Measurements from ENCODE around the gene TNFSF15. TPM values are rescaled to one million over a fixed set of nuclear protein-coding genes. Genes with fewer than 3 reads are reported as not detected.

Gene TNFSF15
- total RNA-seq, 1 experiment from 2014 or later, result not detected

- Histone ChIP-seq H3K9me2 (ENCODE audit: insufficient read depth) (no peaks in the 10 kb centered on the region), H3K27me3 (ENCODE audit: insufficient read depth, low read length) (peaks cover 12% of the 10 kb centered on the region; the same call in 1 of the 2 replicates), H3K4me3 (replicated peaks in 1 of 2; ENCODE audit: low read depth in 1 of 2, low read length in 2 of 2) (no peak overlapping the region), H3K9ac (ENCODE audit: low read length) (no peak overlapping the region), H2AFZ (ENCODE audit: low read depth, low read length, poor library complexity, severe bottlenecking) (no peak overlapping the region), H4K20me1 (ENCODE audit: insufficient read depth) (no peaks in the 10 kb centered on the region), H3K9me3 (ENCODE audit: control insufficient read depth in 1 of 2, insufficient read depth in 1 of 2, low read depth in 1 of 2, low read length in 2 of 2) (no peaks in the 10 kb centered on the region), H3K79me2 (ENCODE audit: insufficient read depth, low read length) (no peaks in the 10 kb centered on the region), H3K27ac (ENCODE audit: low read depth, low read length) (no peak overlapping the region), H3K4me2 (ENCODE audit: low read length) (no peak overlapping the region), H3K4me1 (ENCODE audit: control insufficient read depth in 1 of 2, insufficient read depth in 2 of 2, low read length in 2 of 2) (peaks cover 5% of the 10 kb centered on the region in 2 experiments; a peak in 2 of 4 replicates), H3K36me3 (ENCODE audit: control insufficient read depth in 1 of 2, insufficient read depth in 2 of 2, low read length in 2 of 2) (no peaks in the 10 kb centered on the region)
- no peak for ATAC-seq
- DNase-seq (ENCODE audit: low read depth, low spot score), result no peak
- TF ChIP-seq CEBPB (IDR thresholded peaks at IDR 0.05; ENCODE audit: low read depth) (no peak), EZH2phosphoT487 (IDR thresholded peaks at IDR 0.05; ENCODE audit: borderline replicate concordance) (no peak), POLR2A (IDR thresholded peaks at IDR 0.05; ENCODE audit: borderline replicate concordance, extremely low read depth, insufficient read depth, insufficient read length) (no peak), ATF3 (IDR thresholded peaks at IDR 0.05) (no peak), JUND (IDR thresholded peaks at IDR 0.05) (no peak), SP1 (IDR thresholded peaks at IDR 0.05; ENCODE audit: low read depth) (no peak), REST (IDR thresholded peaks at IDR 0.05; ENCODE audit: low read depth) (no peak), EZH2 (IDR thresholded peaks at IDR 0.05) (no peak), TCF7L2 (IDR thresholded peaks at IDR 0.05; ENCODE audit: borderline replicate concordance, extremely low read depth, insufficient read depth, insufficient read length) (no peak), YY1 (IDR thresholded peaks at IDR 0.05; ENCODE audit: extremely low read depth, insufficient replicate concordance, low read depth, low read length) (no peak), FOSL1 (IDR thresholded peaks at IDR 0.05; ENCODE audit: low read depth) (no peak), SIN3A (IDR thresholded peaks at IDR 0.05; ENCODE audit: low read depth) (no peak), ELF1 (IDR thresholded peaks at IDR 0.05; ENCODE audit: borderline replicate concordance, low read depth) (no peak)
- BruUV-seq (replicated peaks), result no TSS peak
- ChIA-PET CTCF (no interaction called here), RAD21 (ENCODE audit: low non-redundant PET in 1 of 2, low total read pairs in 2 of 2, uncharacterized antibody in 2 of 2, unreplicated experiment in 2 of 2) (no interaction called here), POLR2A (no interaction called here)
- intact Hi-C loops (cut with micrococcal nuclease), result no loop called here
Measured at GRCh38 chr9:114774524-114774923, 31.3 kb downstream of the TNFSF15 start.
